Activated CD4-positive, alpha-beta T cell treated with anti-CD3 and anti-CD28 coated beads, Interleukin-2, Interleukin-4, amounts not matched to agents 100 ng/mL and 50 ng/mL, durations not matched to agents 16 hours and 8 hours (primary cell): ENCODE data around the gene OR9Q1.

ENCODE experiments used
- DNase-seq: peaks from one replicate; pipeline ENCODE4 v3.0.0-alpha.2; 2020; ENCODE audit warnings: low spot score

OR9Q1 gene

GRCh38 chr11:58034471-58034870 is 10.8 kb downstream of the OR9Q1 start:
- DNase-seq, result no peak

DNA sequence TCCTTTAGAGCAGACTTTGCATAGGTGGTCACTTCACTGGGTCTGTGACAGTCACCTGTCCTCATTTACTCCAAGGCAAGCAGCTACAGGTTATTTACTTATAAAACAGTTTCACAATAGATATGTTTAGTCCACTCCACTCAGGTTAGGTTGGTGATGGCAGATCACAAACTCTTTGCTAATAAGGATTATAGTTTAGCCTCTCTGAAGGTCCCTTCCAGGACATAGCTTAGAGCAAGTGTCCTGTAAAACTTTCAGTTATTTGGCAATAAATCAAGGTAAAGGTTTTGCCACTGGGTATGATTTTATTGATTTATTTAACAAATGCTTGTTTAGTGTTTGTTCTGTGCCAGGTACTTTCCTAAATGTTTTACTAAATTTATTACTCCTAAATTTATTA is 15.9 kb downstream of the OR9Q1 start:
- DNase-seq, result no peak

- no peak for DNase-seq
These were observed 19.7 kb downstream of the OR9Q1 start for GRCh38 chr11:58043379-58043778.

DNA sequence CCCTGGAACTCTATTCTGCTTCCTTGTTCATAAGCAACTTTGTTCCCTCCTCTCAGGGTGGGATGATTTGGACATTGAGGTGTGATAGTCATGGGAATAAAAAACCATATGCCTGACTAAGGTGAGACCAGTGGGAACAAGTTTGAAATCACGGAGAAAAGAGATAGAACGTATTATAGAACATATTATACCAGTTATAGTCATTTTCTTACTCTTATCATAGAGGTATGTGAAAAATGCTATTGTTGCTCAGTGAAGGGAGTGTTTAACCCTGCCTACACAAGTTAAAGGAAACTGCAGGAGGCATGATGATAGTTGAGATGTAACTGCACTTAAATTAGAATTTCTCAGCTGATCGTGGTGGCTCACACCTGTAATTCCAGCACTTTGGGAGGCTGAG is 22.6 kb downstream of the OR9Q1 start:
- no peak for DNase-seq

- no peak for DNase-seq
These were observed 24.1 kb downstream of the OR9Q1 start for GRCh38 chr11:58047818-58048217.

DNA sequence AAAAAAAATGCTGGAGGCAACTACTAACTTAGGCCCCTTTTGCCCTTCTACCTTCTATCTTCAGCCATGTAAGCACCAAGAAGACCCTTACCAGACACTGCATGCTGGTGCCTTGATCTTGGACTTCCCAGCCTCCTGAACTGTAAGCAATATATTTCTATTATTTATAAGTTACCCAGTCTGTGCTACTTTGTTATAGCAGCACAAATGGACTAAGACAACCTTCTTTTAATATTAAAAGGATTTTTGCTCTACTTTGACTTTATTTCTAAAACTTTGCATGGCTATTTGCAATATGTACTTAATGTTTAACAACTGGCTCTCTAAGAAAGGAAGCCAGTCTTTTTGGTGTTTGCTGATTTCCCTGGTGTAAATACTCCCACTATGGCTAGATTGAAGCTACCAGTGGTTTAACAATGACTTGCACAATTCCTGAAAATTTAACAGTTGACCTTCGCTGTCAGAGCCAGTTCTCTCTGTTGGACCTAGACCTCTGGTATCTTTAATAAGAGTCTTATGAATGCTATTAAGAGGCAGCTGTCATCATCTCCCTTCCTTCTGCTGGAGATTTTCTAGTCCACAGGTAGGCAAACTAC is 32.2 kb downstream of the OR9Q1 start:
- DNase-seq, result no peak

DNA sequence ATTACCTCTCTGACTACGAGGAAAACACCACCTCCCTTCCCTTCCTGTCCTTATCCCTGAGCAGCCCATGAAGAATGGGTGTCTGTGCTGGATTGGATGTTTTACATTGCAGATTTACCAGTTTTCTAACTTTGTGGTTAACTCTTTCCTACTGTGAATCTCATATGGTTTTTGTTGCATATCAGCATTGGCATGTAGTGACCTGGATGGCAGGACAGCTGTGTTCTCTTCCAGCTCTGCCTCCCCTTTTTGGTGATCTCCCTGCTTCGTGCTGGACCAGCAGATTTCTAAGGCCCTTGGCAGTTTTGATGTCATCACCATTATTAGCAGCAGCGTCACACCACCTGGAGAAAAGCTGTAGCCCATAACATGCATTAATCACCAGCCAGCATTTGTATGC is 33.8 kb downstream of the OR9Q1 start:
- DNase-seq, result no peak

GRCh38 chr11:58058276-58059006 is 34.8 kb downstream of the OR9Q1 start:
- no peak for DNase-seq

GRCh38 chr11:58059007-58059350 is 35.3 kb downstream of the OR9Q1 start:
- DNase-seq, result no peak

- DNase-seq, result no peak
These were observed 36.9 kb downstream of the OR9Q1 start for GRCh38 chr11:58060535-58060934.

- no peak for DNase-seq
These were observed 37.4 kb downstream of the OR9Q1 start for GRCh38 chr11:58060939-58061672.

- no peak for DNase-seq
These were observed 38.1 kb downstream of the OR9Q1 start for GRCh38 chr11:58061813-58062212.

DNA sequence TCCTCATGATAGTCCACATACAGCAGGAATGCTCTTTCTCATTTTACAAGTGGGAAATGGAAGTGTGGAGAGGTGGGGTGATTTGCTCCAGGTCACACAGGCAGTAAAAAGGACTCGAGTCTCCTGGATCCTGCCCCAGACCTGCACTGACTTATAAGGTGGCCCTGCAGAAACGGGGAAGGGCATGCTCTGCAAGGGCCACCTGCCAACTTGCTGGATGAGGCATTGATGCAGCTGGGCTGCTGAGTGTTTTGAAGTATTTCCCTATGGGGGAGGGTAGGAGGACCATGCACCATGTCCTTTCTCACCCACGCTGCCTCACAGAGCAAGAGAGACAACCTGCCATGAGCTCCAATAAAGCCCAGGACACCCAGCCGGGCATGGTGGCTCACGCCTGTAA is 44.0 kb downstream of the OR9Q1 start:
- no peak for DNase-seq

DNA sequence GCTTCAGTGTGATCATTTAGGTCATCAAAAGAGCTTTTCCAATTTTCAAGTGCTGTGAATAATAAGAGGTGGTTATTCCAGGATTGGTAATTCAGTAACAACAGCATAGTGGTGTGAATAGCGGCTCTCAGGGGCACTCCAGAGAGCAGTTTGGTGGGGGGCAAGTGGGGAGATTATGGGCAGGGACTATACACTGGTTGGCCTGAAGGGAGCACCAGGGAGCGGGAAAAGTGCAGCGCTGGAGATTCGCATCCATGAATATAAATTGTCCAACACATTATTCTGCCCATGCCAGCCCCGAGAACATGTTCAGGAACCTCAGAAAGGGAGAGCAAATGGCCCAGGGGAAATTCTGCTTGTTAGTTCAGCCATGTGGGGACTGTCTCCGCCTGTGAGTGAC is 45.0 kb downstream of the OR9Q1 start:
- DNase-seq, result no peak

DNA sequence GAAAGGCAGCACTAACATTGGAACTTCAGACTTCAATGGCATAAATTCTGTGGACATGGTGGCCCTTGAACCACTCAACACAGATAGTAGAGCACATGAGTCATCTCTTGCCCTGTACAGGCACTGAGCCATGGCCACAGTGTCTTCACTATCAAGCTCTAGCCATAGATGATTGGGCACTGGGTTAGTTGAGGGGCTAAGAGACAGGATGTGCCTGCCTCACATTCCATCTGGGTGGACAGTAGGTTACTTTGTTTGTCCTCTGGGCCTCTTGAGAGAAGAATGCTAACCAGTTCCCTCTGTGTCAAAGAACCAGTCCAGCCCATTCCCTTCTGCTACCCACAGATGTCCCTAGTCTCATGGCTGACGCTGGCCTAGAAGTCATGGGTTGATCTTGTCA is 46.9 kb downstream of the OR9Q1 start:
- DNase-seq, result no peak

GRCh38 chr11:58075781-58076180 is 52.1 kb downstream of the OR9Q1 start:
- no peak for DNase-seq

- no peak for DNase-seq
These were observed 62.8 kb downstream of the OR9Q1 start for GRCh38 chr11:58086528-58086927.

DNA sequence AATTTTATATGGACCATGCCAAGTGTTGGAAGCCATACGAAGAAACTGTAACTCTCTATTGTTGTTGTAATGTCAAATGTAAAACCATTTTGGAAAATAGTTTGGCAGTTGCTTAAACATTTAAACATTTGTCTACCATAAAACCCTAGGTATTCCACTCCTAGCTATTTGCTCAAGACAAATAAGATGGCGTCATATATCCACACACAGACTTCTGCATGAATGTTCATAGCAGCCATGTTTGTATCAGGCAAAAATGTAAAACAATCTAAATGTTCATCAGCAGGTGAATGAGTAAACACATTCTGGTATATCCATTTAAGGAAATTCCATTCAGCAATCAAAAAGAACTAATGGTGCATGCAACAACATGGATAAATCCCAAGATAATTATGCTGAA is 73.8 kb downstream of the OR9Q1 start:
- DNase-seq, result no peak

GRCh38 chr11:58121096-58121495 is 97.4 kb downstream of the OR9Q1 start:
- DNase-seq, result no peak

- DNase-seq, result no peak
These were observed 101.8 kb downstream of the OR9Q1 start, which contains the start of gene OR9I1 for GRCh38 chr11:58125469-58125868. Gene OR9I1 (minus strand): TSS chr11:58125530. CDS start chr11:58119444, 6,086 bp downstream.

DNA sequence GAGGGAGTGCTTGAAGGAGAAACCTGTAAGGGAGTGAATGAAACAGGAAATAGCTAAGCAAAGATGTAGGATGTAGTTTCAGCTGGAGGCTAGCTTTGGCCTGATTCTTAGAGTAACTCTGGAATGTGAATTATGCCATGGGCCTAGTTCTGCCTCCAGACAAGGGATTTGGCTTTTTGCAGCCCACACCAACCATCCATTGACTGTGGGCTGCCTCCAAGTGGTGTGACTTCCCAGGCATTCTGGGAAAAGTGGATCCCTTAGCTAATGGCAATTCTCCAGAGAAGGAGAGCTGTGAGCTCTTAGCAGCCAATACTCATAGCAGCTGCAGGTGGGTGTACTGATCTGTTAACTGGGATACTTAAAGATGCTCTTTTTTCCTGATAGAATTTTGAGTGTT is 103.7 kb downstream of the OR9Q1 start:
- DNase-seq, result no peak

DNA sequence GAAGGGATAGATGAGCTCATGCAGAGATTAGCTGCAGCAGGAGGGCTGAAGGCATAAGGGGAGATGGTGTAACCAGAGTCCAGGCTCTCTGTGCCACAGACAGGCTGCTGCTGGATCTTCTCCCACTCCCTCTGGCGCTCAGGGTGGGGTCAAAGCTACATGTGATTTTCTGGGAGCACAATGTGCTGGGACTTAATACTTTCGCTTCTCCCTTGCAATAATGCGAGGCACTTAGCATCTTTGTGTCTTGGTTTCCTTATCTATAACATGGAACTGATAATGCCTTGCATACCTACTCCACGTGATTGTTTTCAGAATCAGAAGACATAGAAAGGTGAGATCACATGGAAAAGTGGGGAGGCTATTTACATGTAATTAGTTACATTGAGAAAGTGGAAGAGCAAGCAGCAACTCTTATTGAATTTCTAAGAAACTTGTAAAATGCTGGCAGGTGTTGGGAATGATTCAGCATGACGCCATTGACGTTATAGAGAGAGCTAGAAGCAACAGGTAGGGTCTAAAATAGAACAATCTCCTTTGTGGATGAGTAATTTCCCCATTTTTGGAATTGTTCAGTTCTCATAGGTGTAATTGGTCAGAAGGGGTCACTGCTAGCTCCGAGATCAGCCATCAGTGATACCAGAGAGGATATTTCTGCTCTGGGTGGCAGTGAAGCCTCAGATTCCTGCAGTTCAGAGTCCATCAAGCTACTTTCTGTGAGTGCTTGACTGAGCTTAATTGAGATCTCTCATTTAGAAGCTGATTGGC is 109.8 kb downstream of the OR9Q1 start:
- DNase-seq, result no peak

DNA sequence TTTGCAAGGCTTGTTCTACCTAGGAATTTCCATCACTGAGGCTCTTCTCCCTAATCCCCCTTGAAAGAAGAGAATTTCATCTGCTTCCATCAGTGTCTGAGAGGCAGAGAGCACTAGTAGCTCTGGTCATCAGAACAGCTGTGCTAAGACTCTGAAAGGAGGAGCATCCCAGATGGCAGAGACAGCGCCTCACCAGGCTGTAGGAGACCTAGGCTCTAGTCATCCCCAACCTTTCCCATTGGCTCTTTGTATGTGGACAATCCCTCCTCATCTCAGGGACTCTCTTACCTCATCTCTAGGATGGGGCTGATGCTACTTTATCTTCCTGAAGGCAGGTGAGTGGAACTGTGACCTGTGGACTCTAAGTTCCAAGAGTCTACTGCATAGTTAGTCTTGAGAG is 110.5 kb downstream of the OR9Q1 start:
- no peak for DNase-seq
